PC-3 (cell line): ENCODE data around the gene MYH9. TPM values are rescaled to one million over a fixed set of nuclear protein-coding genes. Genes with fewer than 3 reads are reported as not detected.

Experiments
- ATAC-seq: fragments of 200-7000 bp; cut with Tn5 transposase; 2 replicates; pipeline ENCODE4 v1.9.1; 2020; ENCODE audit warnings: mild to moderate bottlenecking, moderate library complexity
- BruUV-seq: library from RNA; stranded (reverse); fragments of 400-500 nt; replicated peaks from 2 replicates; lab custom pipeline; 2021; lab: Mats Ljungman, UMichigan
- CTCF ChIA-PET: fragments of 300-600 bp; sonication (Branson Sonifier 250); formaldehyde crosslinking; loops from one replicate; lab custom pipeline; 2022; ENCODE audit warnings: antibody characterized with exemption; lab: Charles Lee
- POLR2A ChIA-PET: fragments of 300-600 bp; sonication (Branson Sonifier 250); formaldehyde crosslinking; loops from one replicate; lab custom pipeline; 2022; ENCODE audit warnings: antibody characterized with exemption; ENCODE audit not compliant: unreplicated experiment; lab: Charles Lee
- DNase-seq: peaks from one replicate; pipeline ENCODE4 v3.0.0-alpha.2; 2015
- H2AFZ ChIP-seq: fragments of 300-600 bp; sonication (generic); 2 replicates; pipeline ENCODE4 v1.6.0; 2016; ENCODE audit warnings: antibody characterized with exemption, low read length
- H3F3A ChIP-seq: fragments of 300-600 bp; sonication (generic); one replicate; pipeline ENCODE4 v1.6.0; 2017; ENCODE audit warnings: antibody characterized with exemption, low read length, control low read depth, mild to moderate bottlenecking; ENCODE audit not compliant: unreplicated experiment
- H3K27ac ChIP-seq: fragments of 300-600 bp; sonication (generic); 2 replicates; pipeline ENCODE4 v1.5.1; 2016; ENCODE audit warnings: mild to moderate bottlenecking, low read length
- H3K27me3 ChIP-seq: fragments of 300-600 bp; sonication (generic); 2 replicates; pipeline ENCODE4 v1.6.1; 2016; ENCODE audit warnings: low read length, mixed read lengths
- H3K36me3 ChIP-seq: fragments of 300-600 bp; sonication (generic); 2 replicates; pipeline ENCODE4 v1.6.1; 2016; ENCODE audit warnings: low read depth, mixed run types, low read length, mixed read lengths
- H3K4me1 ChIP-seq: fragments of 300-600 bp; sonication (generic); 2 replicates; pipeline ENCODE4 v1.5.1; 2016; ENCODE audit warnings: low read length; ENCODE audit not compliant: insufficient read depth
- H3K4me2 ChIP-seq: fragments of 300-600 bp; sonication (generic); 2 replicates; pipeline ENCODE4 v1.6.0; 2016; ENCODE audit warnings: low read length
- H3K4me3 ChIP-seq: fragments of 300-600 bp; sonication (generic); 2 replicates; pipeline ENCODE4 v1.5.1; 2016; ENCODE audit warnings: mild to moderate bottlenecking, low read length, mixed read lengths
- H3K79me2 ChIP-seq: fragments of 300-600 bp; sonication (generic); 2 replicates; pipeline ENCODE4 v1.6.1; 2017; ENCODE audit warnings: low read length, mixed read lengths
- H3K9ac ChIP-seq: fragments of 300-600 bp; sonication (generic); 2 replicates; pipeline ENCODE4 v1.6.0; 2016; ENCODE audit warnings: mild to moderate bottlenecking, low read length
- H3K9me2 ChIP-seq: fragments of 300-600 bp; sonication (generic); replicated peaks from 2 replicates; pipeline ENCODE4 v1.6.1; 2016; ENCODE audit warnings: mixed run types, low read length, mixed read lengths
- H3K9me3 ChIP-seq: fragments of 300-600 bp; sonication (generic); 2 replicates; pipeline ENCODE4 v1.6.1; 2016; ENCODE audit warnings: low read length, mixed read lengths
- H4K20me1 ChIP-seq: fragments of 300-600 bp; sonication (generic); 2 replicates; pipeline ENCODE4 v1.6.1; 2016; ENCODE audit warnings: low read length, mixed read lengths
- CTCF ChIP-seq: fragments of 300-600 bp; sonication (generic); conservative IDR thresholded peaks from 2 replicates; pipeline ENCODE4 v1.5.1; 2017; ENCODE audit warnings: antibody characterized with exemption, low read depth, mild to moderate bottlenecking, low read length
- EZH2 ChIP-seq: fragments of 300-600 bp; sonication (generic); IDR thresholded peaks from one replicate; pipeline ENCODE4 v1.6.1; 2017; ENCODE audit warnings: antibody characterized with exemption, mild to moderate bottlenecking, low read length; ENCODE audit not compliant: unreplicated experiment
- EZH2phosphoT487 ChIP-seq: fragments of 300-600 bp; sonication (generic); IDR thresholded peaks from 2 replicates; pipeline ENCODE4 v1.6.1; 2018; ENCODE audit warnings: mild to moderate bottlenecking, antibody characterized with exemption, low read length, borderline replicate concordance
- intact Hi-C: fragments of 100-400 bp; cut with micrococcal nuclease; formaldehyde crosslinking; loops from 2 replicates; pipeline ENCODE4 v1.9.0; 2023
- total RNA-seq: library from RNA; depleted of rRNA; stranded (reverse); fragments of >200 nt; gene quantifications from 2 replicates; pipeline ENCODE4 v1.2.3, GENCODE V29; 2014

The MYH9 gene
- total RNA-seq, 1 experiment from 2014 or later: 357 TPM

GRCh38 chr22:36377022-36377631 lies 10.6 kb downstream of the MYH9 start:
- Histone ChIP-seq H3K9me3 (no peaks in the 10 kb centered on the region), H3K27ac (no peak overlapping the region), H3K4me1 (peaks cover 47% of the 10 kb centered on the region), H4K20me1 (peaks cover 75% of the 10 kb centered on the region), H3K4me3 (no peak overlapping the region), H3K9ac (no peak overlapping the region), H3K27me3 (no peaks in the 10 kb centered on the region), H3K9me2 (no peaks in the 10 kb centered on the region), H3K79me2 (peaks cover 100% of the 10 kb centered on the region), H3F3A (no peaks in the 10 kb centered on the region), H3K4me2 (no peak overlapping the region), H2AFZ (no peak overlapping the region), H3K36me3 (peaks cover 17% of the 10 kb centered on the region; the same call in 1 of the 2 replicates)
- intact Hi-C loops: no loop called here
- BruUV-seq: no TSS peak
- ATAC-seq: no peak
- TF ChIP-seq EZH2phosphoT487 (no peak), EZH2 (no peak), CTCF (no peak)
- DNase-seq: no peak
- ChIA-PET POLR2A (no interaction called here), CTCF (no interaction called here)

GRCh38 chr22:36376265-36376664 lies 11.5 kb downstream of the MYH9 start:
- POLR2A ChIA-PET: interaction anchor here (0.6 kb wide), 1 partner anchor 999 kb away, joined by 3 read pairs; no protein-coding TSS in a partner anchor
- ATAC-seq: no peak
- H3K9me2 ChIP-seq: no peaks in the 10 kb centered on the region
- no peak overlapping the region for H2AFZ ChIP-seq
- no TSS peak for BruUV-seq
- intact Hi-C loops: no loop called here
- H3K9ac ChIP-seq: no peak overlapping the region
- no peaks in the 10 kb centered on the region for H3F3A ChIP-seq
- DNase-seq: no peak
- no peaks in the 10 kb centered on the region for H3K27me3 ChIP-seq
- H3K4me1 ChIP-seq: peaks cover 55% of the 10 kb centered on the region
- peaks cover 100% of the 10 kb centered on the region for H3K79me2 ChIP-seq
- H3K4me2 ChIP-seq: no peak overlapping the region
- H3K36me3 ChIP-seq: peaks cover 17% of the 10 kb centered on the region; the same call in 1 of the 2 replicates
- no peak overlapping the region for H3K4me3 ChIP-seq
- TF ChIP-seq EZH2phosphoT487: no peak
- H4K20me1 ChIP-seq: peaks cover 77% of the 10 kb centered on the region
- no peaks in the 10 kb centered on the region for H3K9me3 ChIP-seq
- CTCF ChIA-PET: no interaction called here
- H3K27ac ChIP-seq: no peak overlapping the region

GRCh38 chr22:36375071-36375980 lies 12.4 kb downstream of the MYH9 start:
- H3K36me3 ChIP-seq: peaks cover 17% of the 10 kb centered on the region; the same call in 1 of the 2 replicates
- peaks cover 100% of the 10 kb centered on the region for H3K79me2 ChIP-seq
- H3K4me3 ChIP-seq: no peak overlapping the region
- no peak overlapping the region for H2AFZ ChIP-seq
- ATAC-seq: no peak
- H3K4me1 ChIP-seq: peaks cover 64% of the 10 kb centered on the region
- no TSS peak for BruUV-seq
- intact Hi-C loops: no loop called here
- H3K9me3 ChIP-seq: no peaks in the 10 kb centered on the region
- no peaks in the 10 kb centered on the region for H3K27me3 ChIP-seq
- no peaks in the 10 kb centered on the region for H3F3A ChIP-seq
- TF ChIP-seq EZH2phosphoT487 (no peak), CTCF (no peak), EZH2 (no peak)
- no peak for DNase-seq
- peak overlapping the region; percentile 43 for H3K4me2 ChIP-seq
- H3K9ac ChIP-seq: no peak overlapping the region
- ChIA-PET POLR2A (interaction anchor here (0.7 kb wide), 1 partner anchor 13 kb away, joined by 4 read pairs; no protein-coding TSS in a partner anchor), CTCF (interaction anchor here (0.6 kb wide), 1 partner anchor 95 kb away, joined by 4 read pairs; no protein-coding TSS in a partner anchor)
- no peaks in the 10 kb centered on the region for H3K9me2 ChIP-seq
- peaks cover 79% of the 10 kb centered on the region for H4K20me1 ChIP-seq
- H3K27ac ChIP-seq: peak overlapping the region; percentile 82
